Progenitor cell of endocrine pancreas (in vitro differentiated cells): ENCODE results near the gene DAB1. TPM values are rescaled to one million over a fixed set of nuclear protein-coding genes. Genes with fewer than 3 reads are reported as not detected.

ENCODE experiments used
- DNase-seq: peaks from one replicate; pipeline ENCODE4 v3.0.0; 2021; ENCODE audit warnings: low spot score; ENCODE audit not compliant: unreplicated experiment
- H3K27ac Mint-ChIP-seq: 2 replicates; pipeline ENCODE4 v1.8.0; 2021; ENCODE audit warnings: mild to moderate bottlenecking, moderate library complexity, mixed read lengths
- H3K27me3 Mint-ChIP-seq: 2 replicates; pipeline ENCODE4 v1.8.0; 2021; ENCODE audit warnings: mixed read lengths
- H3K36me3 Mint-ChIP-seq: 2 replicates; pipeline ENCODE4 v1.8.0; 2022; ENCODE audit warnings: mixed read lengths; ENCODE audit not compliant: insufficient read depth
- H3K4me1 Mint-ChIP-seq: 2 replicates; pipeline ENCODE4 v1.8.0; 2021; ENCODE audit warnings: low read depth, mixed read lengths
- H3K4me3 Mint-ChIP-seq: 2 replicates; pipeline ENCODE4 v1.8.0; 2021; ENCODE audit warnings: low read depth, mild to moderate bottlenecking, moderate library complexity, mixed read lengths
- H3K9me3 Mint-ChIP-seq: 2 replicates; pipeline ENCODE4 v1.8.0; 2021; ENCODE audit warnings: low read depth, mixed read lengths
- CTCF ChIP-seq: fragments of 200-600 bp; sonication (generic); IDR thresholded peaks from one replicate; pipeline ENCODE4 v1.5.0; 2021; ENCODE audit warnings: antibody characterized with exemption, mild to moderate bottlenecking; ENCODE audit not compliant: unreplicated experiment
- total RNA-seq: library from RNA; stranded (reverse); gene quantifications from 2 replicates; pipeline ENCODE4 v1.2.1, GENCODE V29; 2021

DAB1 gene
- total RNA-seq, 1 donor from 2014 or later: 4.8 TPM

DNA sequence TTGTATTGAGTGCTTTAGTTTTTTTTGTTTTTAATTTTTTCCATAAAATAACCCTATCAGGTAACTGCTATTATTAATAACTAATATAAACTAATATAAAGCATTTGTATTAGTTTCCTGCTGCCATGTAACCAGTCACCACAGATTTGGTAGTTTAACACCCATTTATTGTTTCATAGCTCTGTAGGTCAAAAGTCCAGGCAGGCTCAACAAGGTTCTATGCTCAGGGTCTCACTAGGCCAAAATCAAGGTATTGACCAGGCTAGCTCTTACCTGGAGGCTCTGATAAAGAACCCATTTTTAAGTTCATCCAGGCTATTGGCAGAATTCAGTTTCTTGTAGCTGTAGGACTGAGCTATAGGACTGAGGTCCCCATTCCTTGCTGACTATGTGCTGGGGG is 189.4 kb downstream of the DAB1 start:
- DNase-seq: no peak
- H3K27ac Mint-ChIP-seq: no peak overlapping the region
- peaks cover 2% of the 10 kb centered on the region for H3K4me1 Mint-ChIP-seq
- no peaks in the 10 kb centered on the region for H3K36me3 Mint-ChIP-seq
- H3K27me3 Mint-ChIP-seq: peaks cover 4% of the 10 kb centered on the region
- no peaks in the 10 kb centered on the region for H3K9me3 Mint-ChIP-seq
- no peak for TF ChIP-seq CTCF
- no peak overlapping the region for H3K4me3 Mint-ChIP-seq

DNA sequence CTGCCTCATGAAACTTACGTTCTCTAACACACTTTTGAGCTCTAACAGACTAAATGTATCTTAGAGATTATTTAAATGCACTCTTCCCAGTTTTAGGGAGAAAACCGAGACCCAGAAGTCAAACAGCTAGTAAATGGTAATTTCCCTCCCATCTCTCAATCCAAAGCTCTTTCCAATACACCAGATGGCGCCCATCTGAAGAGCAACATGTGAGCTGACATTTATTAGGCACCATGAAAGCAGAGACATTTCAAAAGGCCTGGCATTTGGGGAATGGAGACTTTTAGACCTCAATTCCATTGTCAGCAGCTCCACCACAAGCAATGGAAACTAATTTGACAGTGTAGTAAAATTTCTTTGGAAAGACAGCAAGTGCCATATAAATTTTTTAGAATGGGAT is 191.4 kb downstream of the DAB1 start:
- Mint-ChIP-seq H3K4me1 (peaks cover 1% of the 10 kb centered on the region), H3K9me3 (no peaks in the 10 kb centered on the region), H3K36me3 (no peaks in the 10 kb centered on the region), H3K27me3 (no peaks in the 10 kb centered on the region), H3K27ac (no peak overlapping the region), H3K4me3 (no peak overlapping the region)
- TF ChIP-seq CTCF: no peak
- DNase-seq: no peak

DNA sequence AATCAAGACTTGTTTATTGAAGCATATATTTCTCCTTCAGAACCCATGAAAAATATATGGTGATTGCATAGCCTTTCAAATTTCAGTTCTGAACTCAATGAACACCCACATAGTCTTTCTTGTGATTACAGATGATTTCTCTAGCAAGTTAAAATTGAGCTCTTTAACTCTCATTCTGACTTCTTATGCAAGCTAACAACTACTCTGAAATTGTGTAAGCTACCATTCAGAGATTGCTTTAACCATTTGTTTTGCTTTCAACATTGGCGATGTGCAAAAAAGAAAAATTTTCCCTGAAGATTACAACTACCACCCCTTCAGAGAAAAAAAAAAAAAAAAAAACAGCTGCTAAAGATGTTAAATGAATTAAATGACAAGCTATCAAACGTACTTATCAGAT is 193.9 kb downstream of the DAB1 start:
- Mint-ChIP-seq H3K27me3 (no peaks in the 10 kb centered on the region), H3K4me3 (no peak overlapping the region), H3K36me3 (no peaks in the 10 kb centered on the region), H3K27ac (no peak overlapping the region), H3K4me1 (peaks cover 2% of the 10 kb centered on the region), H3K9me3 (no peaks in the 10 kb centered on the region)
- DNase-seq: no peak
- TF ChIP-seq CTCF: no peak

DNA sequence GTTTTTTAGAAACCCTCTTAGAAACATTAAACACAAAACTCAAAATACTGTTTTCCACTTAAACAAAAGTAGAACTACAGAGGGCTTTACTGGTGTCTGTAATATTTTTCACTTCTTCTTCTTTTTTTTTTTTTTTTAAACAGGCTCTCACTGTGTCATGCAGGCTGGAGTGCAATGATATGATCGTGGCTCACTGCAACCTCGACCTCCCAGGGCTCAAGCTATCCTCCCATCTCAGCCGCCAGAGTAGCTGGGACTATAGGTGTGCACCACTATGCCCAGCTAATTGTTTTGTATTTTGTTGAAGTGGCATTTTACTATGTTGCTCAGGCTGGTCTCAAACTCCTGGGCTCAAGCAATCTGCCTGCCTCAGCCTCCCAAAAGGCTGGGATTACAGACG is 194.8 kb downstream of the DAB1 start:
- no peak for DNase-seq
- TF ChIP-seq CTCF: no peak
- Mint-ChIP-seq H3K36me3 (no peaks in the 10 kb centered on the region), H3K4me1 (peaks cover 2% of the 10 kb centered on the region), H3K27me3 (no peaks in the 10 kb centered on the region), H3K27ac (no peak overlapping the region), H3K9me3 (no peaks in the 10 kb centered on the region), H3K4me3 (no peak overlapping the region)

- Mint-ChIP-seq H3K9me3 (peaks cover 4% of the 10 kb centered on the region), H3K4me3 (no peak overlapping the region), H3K27ac (no peak overlapping the region), H3K36me3 (no peaks in the 10 kb centered on the region), H3K4me1 (peaks cover 2% of the 10 kb centered on the region), H3K27me3 (no peaks in the 10 kb centered on the region)
- no peak for TF ChIP-seq CTCF
- DNase-seq: no peak
These were observed 201.1 kb downstream of the DAB1 start for GRCh38 chr1:57222801-57223200.
